ENCODE measurements around the gene TSPAN16. TPM values are rescaled to one million over a fixed set of nuclear protein-coding genes. Genes with fewer than 3 reads are reported as not detected.
A peak's percentile ranks its signal among the peaks of the same experiment; 100 is the strongest.

TSPAN16 gene
- total and polyA plus RNA-seq, 2 of the 13 experiments (the other 11 are each of a cell fraction or from before 2014, with no cell fraction given), result not detected

DNA sequence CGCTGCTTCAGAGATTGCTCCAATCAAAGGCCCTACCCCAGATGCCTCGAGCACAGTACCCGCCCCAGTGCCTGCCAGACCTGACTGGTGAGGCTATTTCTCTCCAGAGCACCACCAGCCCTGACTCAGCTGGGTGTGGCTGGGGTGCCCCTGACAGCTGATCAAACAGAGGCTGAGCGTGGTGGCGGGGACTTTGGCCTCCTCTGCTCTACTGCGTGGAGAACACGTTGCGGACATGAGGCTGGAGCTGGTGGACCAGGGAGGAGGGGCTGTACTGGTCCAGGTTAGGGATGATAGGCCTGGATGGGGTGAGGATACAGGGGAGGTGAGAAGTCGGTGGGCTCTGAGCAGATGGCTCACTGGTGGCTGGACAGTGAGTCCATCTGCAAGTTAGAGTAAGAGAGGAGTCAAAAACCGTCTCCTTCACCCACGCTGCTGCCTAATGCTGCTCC, 30.1 kb upstream of the TSPAN16 start (continued):
- TF ChIP-seq MIER2 (CRISPR knock-in tag; IDR thresholded peaks at IDR 0.05), result peak; percentile 89
- TF ChIP-seq ZNF333 (CRISPR knock-in tag; IDR thresholded peaks at IDR 0.05; ENCODE audit: borderline replicate concordance), result peak; percentile 68; the same call in 1 of the 2 replicates
- peak; percentile 88 for TF ChIP-seq NRL (CRISPR knock-in tag; IDR thresholded peaks at IDR 0.05; ENCODE audit: borderline replicate concordance)
- peak; percentile 67; the same call in 1 of the 2 replicates for TF ChIP-seq NFE2L1 (CRISPR knock-in tag; IDR thresholded peaks at IDR 0.05; ENCODE audit: borderline replicate concordance)
- TF ChIP-seq KAT7 (CRISPR knock-in tag; IDR thresholded peaks at IDR 0.05; ENCODE audit: borderline replicate concordance), result 0 out of 2 replicates have a peak, but pooled peaks have one; percentile 53
- peak; percentile 85 for TF ChIP-seq ZFP1 (CRISPR knock-in tag; IDR thresholded peaks at IDR 0.05)
- peak; percentile 74; the same call in 1 of the 2 replicates for TF ChIP-seq NFATC3 (CRISPR knock-in tag; IDR thresholded peaks at IDR 0.05)
- TF ChIP-seq ZNF644 (CRISPR knock-in tag; IDR thresholded peaks at IDR 0.05; ENCODE audit: low read depth), result peak; percentile 84
- TF ChIP-seq, protein P1, sequence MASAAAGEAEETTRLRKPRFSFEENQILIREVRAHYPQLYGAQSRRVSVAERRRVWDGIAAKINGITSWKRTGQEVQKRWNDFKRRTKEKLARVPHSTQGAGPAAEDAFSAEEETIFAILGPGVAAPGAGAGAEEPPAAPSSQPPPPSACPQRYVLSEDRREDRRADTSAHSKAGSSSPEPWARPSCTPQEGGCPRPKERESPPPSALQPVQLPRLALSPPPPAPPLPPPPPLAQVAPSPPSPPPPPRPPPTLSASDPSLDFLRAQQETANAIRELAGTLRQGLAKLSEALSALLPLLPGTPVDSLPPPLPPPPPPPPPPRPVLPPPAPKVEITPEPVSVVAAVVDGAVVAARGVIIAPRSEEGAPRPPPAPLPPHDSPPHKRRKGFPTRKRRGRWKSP (CRISPR knock-in tag; IDR thresholded peaks at IDR 0.05), result peak; percentile 89
- TF ChIP-seq ZFY (CRISPR knock-in tag; IDR thresholded peaks at IDR 0.05), result peak; percentile 80
- TF ChIP-seq, protein P2, sequence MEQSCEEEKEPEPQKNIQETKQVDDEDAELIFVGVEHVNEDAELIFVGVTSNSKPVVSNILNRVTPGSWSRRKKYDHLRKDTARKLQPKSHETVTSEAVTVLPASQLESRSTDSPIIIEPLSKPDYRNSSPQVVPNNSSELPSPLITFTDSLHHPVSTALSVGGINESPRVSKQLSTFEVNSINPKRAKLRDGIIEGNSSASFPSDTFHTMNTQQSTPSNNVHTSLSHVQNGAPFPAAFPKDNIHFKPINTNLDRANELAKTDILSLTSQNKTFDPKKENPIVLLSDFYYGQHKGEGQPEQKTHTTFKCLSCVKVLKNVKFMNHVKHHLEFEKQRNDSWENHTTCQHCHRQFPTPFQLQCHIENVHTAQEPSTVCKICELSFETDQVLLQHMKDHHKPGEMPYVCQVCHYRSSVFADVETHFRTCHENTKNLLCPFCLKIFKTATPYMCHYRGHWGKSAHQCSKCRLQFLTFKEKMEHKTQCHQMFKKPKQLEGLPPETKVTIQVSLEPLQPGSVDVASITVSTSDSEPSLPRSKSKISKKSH (CRISPR knock-in tag; IDR thresholded peaks at IDR 0.05; ENCODE audit: borderline replicate concordance), result peak; percentile 97; the same call in 1 of the 2 replicates
- no peak for TF ChIP-seq CENPBD1 (CRISPR knock-in tag; IDR thresholded peaks at IDR 0.05; ENCODE audit: borderline replicate concordance, low read depth)
- no peak for TF ChIP-seq ETV6 (CRISPR knock-in tag; conservative IDR thresholded peaks at IDR 0.05)
- TF ChIP-seq NR3C1 (CRISPR knock-in tag; IDR thresholded peaks at IDR 0.05), result no peak
- TF ChIP-seq GTF2F1 (IDR thresholded peaks at IDR 0.05; ENCODE audit: low read length), result no peak
- TF ChIP-seq, protein P3, sequence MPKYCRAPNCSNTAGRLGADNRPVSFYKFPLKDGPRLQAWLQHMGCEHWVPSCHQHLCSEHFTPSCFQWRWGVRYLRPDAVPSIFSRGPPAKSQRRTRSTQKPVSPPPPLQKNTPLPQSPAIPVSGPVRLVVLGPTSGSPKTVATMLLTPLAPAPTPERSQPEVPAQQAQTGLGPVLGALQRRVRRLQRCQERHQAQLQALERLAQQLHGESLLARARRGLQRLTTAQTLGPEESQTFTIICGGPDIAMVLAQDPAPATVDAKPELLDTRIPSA (CRISPR knock-in tag; IDR thresholded peaks at IDR 0.05; ENCODE audit: borderline replicate concordance), result no peak; the same call in 1 of the 2 replicates
- TF ChIP-seq CBX2 (IDR thresholded peaks at IDR 0.05; ENCODE audit: low read depth, low read length), result no peak
- peak; percentile 56; the same call in 1 of the 2 replicates for TF ChIP-seq CBX2 (CRISPR knock-in tag; IDR thresholded peaks at IDR 0.05; ENCODE audit: low read depth)
- peak in 1 of 2 experiments; percentile 96; a peak in 2 of 4 replicates for TF ChIP-seq KLF16 (CRISPR knock-in tag; IDR thresholded peaks at IDR 0.05)
- TF ChIP-seq YY1 (IDR thresholded peaks at IDR 0.05; ENCODE audit: insufficient read depth, insufficient replicate concordance, low read depth, low read length), result peak; percentile 63
- peak; percentile 95 for TF ChIP-seq RXRA (CRISPR knock-in tag; IDR thresholded peaks at IDR 0.05)
- TF ChIP-seq REPIN1 (CRISPR knock-in tag; IDR thresholded peaks at IDR 0.05; ENCODE audit: borderline replicate concordance, low read depth), result peak; percentile 98
- no peak for TF ChIP-seq GZF1 (CRISPR knock-in tag; IDR thresholded peaks at IDR 0.05)
- TF ChIP-seq MAX (IDR thresholded peaks at IDR 0.05), result peak; percentile 99
